ENCODE data around the gene GFRA3.
"Not testable (repeated sequence)": the region's sequence is repeated elsewhere in the genome, so short reads cannot be mapped to it uniquely, and the experiment has no call there.

The GFRA3 gene

DNA sequence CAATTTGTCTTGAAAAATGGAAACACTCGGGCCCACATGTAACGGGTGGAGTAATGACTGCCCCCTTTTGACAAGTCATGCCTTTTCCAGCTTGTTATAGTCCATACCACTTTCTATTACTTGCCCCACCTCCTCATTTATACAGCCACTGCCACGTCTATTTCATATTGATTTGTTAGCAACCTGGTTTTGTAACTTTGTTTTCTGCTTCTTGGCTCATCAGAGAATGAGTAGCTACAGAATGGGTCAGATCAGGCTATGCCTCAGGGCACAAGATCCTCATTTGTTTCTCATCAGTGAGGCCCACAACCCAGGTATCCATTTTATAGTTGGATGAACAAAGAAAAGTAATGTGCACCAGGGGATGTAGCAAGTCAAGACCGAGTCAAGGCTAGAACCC is 1.7 kb downstream of the GFRA3 start:
- TF ChIP-seq, protein P1, sequence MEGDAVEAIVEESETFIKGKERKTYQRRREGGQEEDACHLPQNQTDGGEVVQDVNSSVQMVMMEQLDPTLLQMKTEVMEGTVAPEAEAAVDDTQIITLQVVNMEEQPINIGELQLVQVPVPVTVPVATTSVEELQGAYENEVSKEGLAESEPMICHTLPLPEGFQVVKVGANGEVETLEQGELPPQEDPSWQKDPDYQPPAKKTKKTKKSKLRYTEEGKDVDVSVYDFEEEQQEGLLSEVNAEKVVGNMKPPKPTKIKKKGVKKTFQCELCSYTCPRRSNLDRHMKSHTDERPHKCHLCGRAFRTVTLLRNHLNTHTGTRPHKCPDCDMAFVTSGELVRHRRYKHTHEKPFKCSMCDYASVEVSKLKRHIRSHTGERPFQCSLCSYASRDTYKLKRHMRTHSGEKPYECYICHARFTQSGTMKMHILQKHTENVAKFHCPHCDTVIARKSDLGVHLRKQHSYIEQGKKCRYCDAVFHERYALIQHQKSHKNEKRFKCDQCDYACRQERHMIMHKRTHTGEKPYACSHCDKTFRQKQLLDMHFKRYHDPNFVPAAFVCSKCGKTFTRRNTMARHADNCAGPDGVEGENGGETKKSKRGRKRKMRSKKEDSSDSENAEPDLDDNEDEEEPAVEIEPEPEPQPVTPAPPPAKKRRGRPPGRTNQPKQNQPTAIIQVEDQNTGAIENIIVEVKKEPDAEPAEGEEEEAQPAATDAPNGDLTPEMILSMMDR (IDR thresholded peaks at IDR 0.05) = no peak
- no peak for TF ChIP-seq ZFX (IDR thresholded peaks at IDR 0.05; ENCODE audit: borderline replicate concordance)
- H3K27ac ChIP-seq = no peak overlapping the region

DNA sequence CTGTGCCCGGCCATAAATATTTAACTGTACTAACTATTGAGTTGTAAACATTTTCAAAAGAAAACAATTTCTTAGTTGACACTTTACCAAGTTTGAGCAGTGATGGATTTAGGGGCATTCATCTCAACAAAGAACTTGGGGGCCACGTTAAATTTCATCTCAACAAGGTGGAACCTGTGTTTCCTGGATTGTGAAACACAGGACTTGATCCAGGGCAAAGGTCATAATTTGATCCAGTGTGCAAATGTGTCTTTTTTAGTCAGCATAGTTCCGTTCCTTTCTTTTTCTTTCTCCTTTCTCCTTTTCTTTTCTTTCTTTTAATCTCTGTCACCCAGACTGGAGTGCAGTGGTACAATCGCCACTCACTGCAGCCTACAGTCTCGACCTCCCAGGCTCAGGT is 3.1 kb downstream of the GFRA3 start:
- no peak overlapping the region for H3K27ac ChIP-seq

DNA sequence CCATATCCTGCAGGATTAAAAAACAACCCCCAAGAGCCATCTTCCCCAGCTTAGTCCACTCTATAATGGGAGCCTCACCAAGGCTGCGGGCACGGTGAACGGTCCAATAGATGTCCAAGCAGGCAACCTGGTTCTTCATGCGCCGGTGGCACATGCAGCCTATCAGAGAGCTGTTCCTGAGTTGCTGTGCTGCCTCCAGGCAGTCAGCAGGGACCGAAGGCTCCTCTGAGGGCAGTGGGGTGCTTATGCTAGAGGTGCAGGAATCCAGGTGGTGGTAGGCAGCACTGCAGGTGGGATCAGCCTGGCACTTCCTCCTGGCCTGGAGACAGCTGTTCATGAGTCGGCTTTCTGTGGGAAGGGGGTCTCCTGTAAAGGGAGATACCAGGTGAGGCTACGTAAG is 10.2 kb downstream of the GFRA3 start:
- H3K27ac ChIP-seq = no peak overlapping the region
- TF ChIP-seq, protein P1 (IDR thresholded peaks at IDR 0.05) = no peak
- no peak for TF ChIP-seq ZFX (IDR thresholded peaks at IDR 0.05; ENCODE audit: borderline replicate concordance)

More for the DNA sequence above, 3.1 kb downstream of the GFRA3 start:
- no peak for TF ChIP-seq ZFX (IDR thresholded peaks at IDR 0.05; ENCODE audit: borderline replicate concordance)
- TF ChIP-seq, protein P1 (IDR thresholded peaks at IDR 0.05) = no peak

DNA sequence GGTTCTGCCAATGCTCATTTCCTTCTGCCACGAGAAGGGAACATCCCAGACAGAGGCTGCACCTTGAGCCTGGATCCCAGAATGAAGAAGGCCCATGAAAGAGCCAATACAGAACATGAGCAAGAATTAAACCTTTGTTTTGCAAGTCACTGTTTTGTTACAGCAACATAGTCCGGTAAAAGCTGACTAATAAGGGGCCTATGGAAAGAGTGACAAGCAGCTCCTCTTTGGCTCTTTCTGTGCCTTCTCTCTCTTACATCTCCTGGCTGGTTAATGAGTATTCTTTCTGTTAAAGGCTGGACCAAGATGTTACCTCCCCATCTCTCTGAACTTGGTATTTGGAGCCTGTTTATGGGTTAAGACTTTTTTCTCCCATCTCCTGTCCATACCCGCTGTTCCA is 10.8 kb downstream of the GFRA3 start:
- H3K27ac ChIP-seq = no peak overlapping the region
- TF ChIP-seq, protein P1 (IDR thresholded peaks at IDR 0.05) = no peak
- no peak for TF ChIP-seq ZFX (IDR thresholded peaks at IDR 0.05; ENCODE audit: borderline replicate concordance)

DNA sequence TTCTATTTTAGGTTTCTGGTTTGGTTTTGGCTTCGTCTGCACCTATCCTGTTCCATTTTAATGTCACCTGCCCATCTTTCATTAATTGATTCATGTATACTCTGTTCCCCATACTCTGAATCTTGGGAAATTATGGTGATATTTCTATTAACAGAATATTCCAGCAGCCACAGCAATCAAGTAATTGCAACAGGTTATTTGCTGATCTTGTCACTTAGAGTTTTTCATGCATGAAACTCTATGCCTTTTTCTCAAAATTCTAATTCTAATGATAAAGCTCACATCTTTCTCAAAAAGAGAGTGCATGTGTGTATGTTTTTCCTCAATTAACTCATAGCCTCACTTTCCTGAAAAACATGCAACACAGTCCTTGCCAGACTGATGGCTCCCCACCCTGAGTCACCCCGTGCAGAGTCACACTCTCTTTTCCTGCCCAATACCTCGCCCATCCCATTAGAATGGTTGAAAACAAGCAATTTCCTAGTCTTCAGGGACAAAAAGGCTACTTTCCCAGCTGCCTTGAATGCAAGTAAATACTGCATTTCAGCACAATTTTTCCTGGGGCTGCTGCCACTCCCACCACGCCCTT is 15.6 kb downstream of the GFRA3 start:
- no peak overlapping the region for H3K27ac ChIP-seq
- TF ChIP-seq ZFX (IDR thresholded peaks at IDR 0.05; ENCODE audit: borderline replicate concordance) = no peak
- TF ChIP-seq, protein P1 (IDR thresholded peaks at IDR 0.05) = no peak

DNA sequence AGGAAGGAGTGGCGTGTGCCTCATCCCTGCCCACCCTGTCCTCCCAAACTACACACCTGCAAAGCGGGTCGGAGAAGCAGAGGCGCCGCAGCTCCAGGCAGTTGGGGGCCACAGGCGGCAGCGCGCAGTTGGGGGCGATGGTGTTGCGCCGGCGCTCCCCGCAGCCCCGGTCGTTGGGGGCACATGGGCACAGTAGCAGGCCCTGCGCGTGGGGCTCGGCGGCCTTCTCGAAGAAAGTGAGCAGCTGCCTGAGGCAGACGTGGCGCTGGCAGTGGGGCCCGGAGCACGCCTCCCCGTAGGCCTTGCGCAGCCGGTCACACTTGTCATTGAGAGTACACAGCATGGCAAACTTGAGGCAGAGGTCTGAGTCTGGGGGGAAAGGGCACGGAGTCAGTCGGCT is 16.8 kb downstream of the GFRA3 start:
- TF ChIP-seq ZFX (IDR thresholded peaks at IDR 0.05; ENCODE audit: borderline replicate concordance) = no peak
- H3K27ac ChIP-seq = no peak overlapping the region

DNA sequence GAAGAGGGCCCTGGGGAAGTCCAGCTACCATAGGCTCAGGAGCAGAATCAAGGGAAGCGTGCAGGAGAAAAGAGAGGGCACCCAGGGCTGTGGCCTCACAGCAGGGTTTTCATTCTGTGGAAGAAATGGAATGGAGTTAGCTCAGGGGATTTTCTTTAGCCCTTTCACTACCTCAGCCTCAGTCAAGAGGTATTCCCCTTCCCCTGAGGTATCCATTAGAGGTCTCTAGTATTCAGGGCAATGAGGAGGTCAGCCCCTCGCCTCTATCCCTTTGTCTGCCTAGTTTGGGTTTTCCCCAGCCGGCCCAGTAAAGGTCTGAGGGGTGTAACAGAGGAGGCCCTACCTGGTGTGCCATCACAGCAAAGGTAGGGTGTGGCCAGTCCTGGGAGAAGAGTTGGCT is 21.5 kb downstream of the GFRA3 start:
- no peak for TF ChIP-seq ZFX (IDR thresholded peaks at IDR 0.05; ENCODE audit: borderline replicate concordance)
- TF ChIP-seq, protein P1 (IDR thresholded peaks at IDR 0.05) = no peak
- no peak overlapping the region for H3K27ac ChIP-seq

DNA sequence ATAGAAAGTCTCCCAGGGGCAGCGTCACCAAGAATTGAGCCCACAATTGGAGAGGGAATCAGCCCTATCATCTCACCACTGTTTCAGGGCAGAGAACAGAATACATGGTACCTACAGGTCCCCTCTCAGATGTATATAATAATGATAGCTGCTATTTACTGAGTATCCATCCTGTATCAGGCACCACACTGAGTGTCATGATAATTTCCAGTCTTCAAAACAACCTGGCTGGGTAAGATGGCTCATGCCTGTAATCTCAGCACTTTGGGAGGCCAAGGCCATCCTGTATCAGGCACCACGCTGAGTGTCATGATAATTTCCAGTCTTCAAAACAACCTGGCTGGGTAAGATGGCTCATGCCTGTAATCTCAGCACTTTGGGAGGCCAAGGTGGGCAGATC is 26.6 kb downstream of the GFRA3 start:
- not testable (repeated sequence) for H3K27ac ChIP-seq

Data from 22Rv1 (cell line).